ENCODE measurements around the gene ADGRB3. TPM values are rescaled to one million over a fixed set of nuclear protein-coding genes. Genes with fewer than 3 reads are reported as not detected.

ADGRB3 gene
- polyA plus RNA-seq, 1 experiment, result 0.12 TPM

GRCh38 chr6:68834551-68834950 is 199.5 kb downstream of the ADGRB3 start:
- Histone ChIP-seq H3K4me3 (ENCODE audit: low read depth, low read length) (no peak overlapping the region), H3K27me3 (ENCODE audit: control insufficient read depth, insufficient read depth, low read length) (no peaks in the 10 kb centered on the region), H3K36me3 (ENCODE audit: control insufficient read depth, insufficient read depth, low read length) (no peaks in the 10 kb centered on the region)
- CTCF ChIA-PET, result no interaction called here
- POLR2A ChIA-PET, result no interaction called here
- TF ChIP-seq CTCF (IDR thresholded peaks at IDR 0.05; ENCODE audit: insufficient read depth, low read depth, low read length), result no peak
- no peak for DNase-seq (ENCODE audit: low read depth)

GRCh38 chr6:68838571-68838970 is 203.5 kb downstream of the ADGRB3 start:
- Histone ChIP-seq H3K36me3 (ENCODE audit: control insufficient read depth, insufficient read depth, low read length) (no peaks in the 10 kb centered on the region), H3K4me3 (ENCODE audit: low read depth, low read length) (no peak overlapping the region), H3K27me3 (ENCODE audit: control insufficient read depth, insufficient read depth, low read length) (no peaks in the 10 kb centered on the region)
- no peak for TF ChIP-seq CTCF (IDR thresholded peaks at IDR 0.05; ENCODE audit: insufficient read depth, low read depth, low read length)
- DNase-seq (ENCODE audit: low read depth), result no peak
- POLR2A ChIA-PET, result no interaction called here
- CTCF ChIA-PET, result interaction anchor here (0.7 kb wide), 1 partner anchor 826 kb away, joined by 4 read pairs; no protein-coding TSS in a partner anchor

- no peak for TF ChIP-seq CTCF (IDR thresholded peaks at IDR 0.05; ENCODE audit: insufficient read depth, low read depth, low read length)
- POLR2A ChIA-PET, result no interaction called here
These were observed 217.7 kb downstream of the ADGRB3 start for GRCh38 chr6:68852791-68853190.

GRCh38 chr6:68859233-68859632 is 224.2 kb downstream of the ADGRB3 start:
- CTCF ChIA-PET, result no interaction called here
- POLR2A ChIA-PET, result no interaction called here

More at GRCh38 chr6:68852791-68853190, 217.7 kb downstream of the ADGRB3 start:
- Histone ChIP-seq H3K36me3 (ENCODE audit: control insufficient read depth, insufficient read depth, low read length) (no peaks in the 10 kb centered on the region), H3K27me3 (ENCODE audit: control insufficient read depth, insufficient read depth, low read length) (no peaks in the 10 kb centered on the region), H3K4me3 (ENCODE audit: low read depth, low read length) (no peak overlapping the region)
- no peak for DNase-seq (ENCODE audit: low read depth)
- CTCF ChIA-PET, result no interaction called here

GRCh38 chr6:68868646-68869045 is 233.6 kb downstream of the ADGRB3 start:
- Histone ChIP-seq H3K4me3 (ENCODE audit: low read depth, low read length) (no peak overlapping the region), H3K36me3 (ENCODE audit: control insufficient read depth, insufficient read depth, low read length) (no peaks in the 10 kb centered on the region), H3K27me3 (ENCODE audit: control insufficient read depth, insufficient read depth, low read length) (no peaks in the 10 kb centered on the region)
- no peak for TF ChIP-seq CTCF (IDR thresholded peaks at IDR 0.05; ENCODE audit: insufficient read depth, low read depth, low read length)
- DNase-seq (ENCODE audit: low read depth), result no peak
- CTCF ChIA-PET, result interaction anchor here (0.6 kb wide), 1 partner anchor 42 kb away, joined by 3 read pairs; no protein-coding TSS in a partner anchor
- POLR2A ChIA-PET, result no interaction called here

More at GRCh38 chr6:68859233-68859632, 224.2 kb downstream of the ADGRB3 start:
- Histone ChIP-seq H3K36me3 (ENCODE audit: control insufficient read depth, insufficient read depth, low read length) (no peaks in the 10 kb centered on the region), H3K4me3 (ENCODE audit: low read depth, low read length) (no peak overlapping the region), H3K27me3 (ENCODE audit: control insufficient read depth, insufficient read depth, low read length) (no peaks in the 10 kb centered on the region)
- TF ChIP-seq CTCF (IDR thresholded peaks at IDR 0.05; ENCODE audit: insufficient read depth, low read depth, low read length), result no peak
- no peak for DNase-seq (ENCODE audit: low read depth)
